CD14-positive monocyte (primary cell): Measurements from ENCODE around the gene SMNDC1. TPM values are rescaled to one million over a fixed set of nuclear protein-coding genes. Genes with fewer than 3 reads are reported as not detected.

Experiments
- DNase-seq, 3 donors: peaks; one replicate each; pipeline ENCODE4 v3.0.0-alpha.2; 2011 to 2022
- H2AFZ ChIP-seq: 2 replicates; pipeline ENCODE4 v1.6.0; 2012; ENCODE audit warnings: mild to moderate bottlenecking, low read depth, low read length, inconsistent platforms; ENCODE audit not compliant: insufficient read depth, poor library complexity, severe bottlenecking
- H3K27ac ChIP-seq, 2 donors: 1 replicate in 1 of 2; 2 replicates in 1 of 2; pipeline ENCODE4 v1.5.1; 2012 to 2013; ENCODE audit warnings: low read length in 2 of 2, control low read depth in 1 of 2, inconsistent platforms in 1 of 2, low read depth in 1 of 2, mild to moderate bottlenecking in 1 of 2
- H3K27me3 ChIP-seq, 2 donors: one replicate each; pipeline versions ENCODE4 v1.6.0 to v1.6.1; 2011 to 2013; ENCODE audit warnings: low read length in 2 of 2; ENCODE audit not compliant: control insufficient read depth in 2 of 2, insufficient read depth in 2 of 2
- H3K36me3 ChIP-seq, 2 donors: replicated peaks in 1 of 2; 1 replicate in 1 of 2; 2 replicates in 1 of 2; pipeline versions ENCODE4 v1.5.1 to v1.6.1; 2012 to 2013; ENCODE audit warnings: low read length in 2 of 2, control low read depth in 1 of 2, inconsistent platforms in 1 of 2, mild to moderate bottlenecking in 1 of 2; ENCODE audit not compliant: insufficient read depth in 2 of 2, control insufficient read depth in 1 of 2
- H3K4me1 ChIP-seq, 2 donors: 1 replicate in 1 of 2; 2 replicates in 1 of 2; pipeline versions ENCODE4 v1.5.1 to v1.6.1; 2012 to 2013; ENCODE audit warnings: low read length in 2 of 2, control low read depth in 1 of 2, inconsistent platforms in 1 of 2, mild to moderate bottlenecking in 1 of 2, moderate library complexity in 1 of 2; ENCODE audit not compliant: insufficient read depth in 2 of 2, control insufficient read depth in 1 of 2
- H3K4me2 ChIP-seq: replicated peaks from 2 replicates; pipeline ENCODE3; 2012; ENCODE audit warnings: low read length, moderate library complexity, mild to moderate bottlenecking; ENCODE audit not compliant: poor library complexity, severe bottlenecking; ENCODE audit errors: extremely low read depth
- H3K4me3 ChIP-seq, 3 experiments: fragments of 200-600 bp in 1 of 3; sonication (generic) in 1 of 3; replicated peaks in 1 of 3; 1 replicate in 2 of 3; 2 replicates in 1 of 3; pipeline ENCODE4 v1.5.1; 2011 to 2013; ENCODE audit warnings: low read length in 3 of 3, mild to moderate bottlenecking in 3 of 3, control low read depth in 2 of 3, low read depth in 2 of 3, inconsistent platforms in 1 of 3, moderate library complexity in 1 of 3
- H3K79me2 ChIP-seq: 2 replicates; pipeline ENCODE4 v1.6.0; 2012; ENCODE audit warnings: mild to moderate bottlenecking, control low read depth, inconsistent platforms, low read length, moderate library complexity; ENCODE audit not compliant: insufficient read depth
- H3K9ac ChIP-seq: 2 replicates; pipeline ENCODE4 v1.6.0; 2017; ENCODE audit warnings: low read length, mild to moderate bottlenecking; ENCODE audit not compliant: insufficient read depth, poor library complexity, severe bottlenecking
- H3K9me3 ChIP-seq, 2 donors: replicated peaks in 1 of 2; 1 replicate in 1 of 2; 2 replicates in 1 of 2; pipeline versions ENCODE4 v1.5.1 to v1.6.1; 2012 to 2013; ENCODE audit warnings: low read length in 2 of 2, control low read depth in 1 of 2; ENCODE audit not compliant: control insufficient read depth in 1 of 2, insufficient read depth in 1 of 2
- H4K20me1 ChIP-seq: 2 replicates; pipeline ENCODE4 v1.6.0; 2012; ENCODE audit warnings: mild to moderate bottlenecking, low read length, control low read depth, moderate library complexity; ENCODE audit not compliant: insufficient read depth
- H3K27ac Mint-ChIP-seq, 7 donors: one replicate each; pipeline ENCODE4 v1.8.0; 2020; ENCODE audit warnings: mild to moderate bottlenecking in 7 of 7, mixed read lengths in 7 of 7, moderate library complexity in 6 of 7, inconsistent platforms in 2 of 7
- H3K27me3 Mint-ChIP-seq, 3 donors: one replicate each; pipeline ENCODE4 v1.8.0; 2021 to 2022; ENCODE audit warnings: low read depth in 3 of 3, mild to moderate bottlenecking in 3 of 3, mixed read lengths in 3 of 3, moderate library complexity in 3 of 3, inconsistent platforms in 1 of 3
- H3K36me3 Mint-ChIP-seq, 2 donors: one replicate each; pipeline ENCODE4 v1.8.0; 2020; ENCODE audit warnings: mixed read lengths in 2 of 2, inconsistent platforms in 1 of 2, mild to moderate bottlenecking in 1 of 2
- H3K4me1 Mint-ChIP-seq: one replicate; pipeline ENCODE4 v1.8.0; 2020; ENCODE audit warnings: mild to moderate bottlenecking, mixed read lengths
- H3K4me3 Mint-ChIP-seq, 2 donors: one replicate each; pipeline ENCODE4 v1.8.0; 2020; ENCODE audit warnings: mild to moderate bottlenecking in 2 of 2, mixed read lengths in 2 of 2, moderate library complexity in 1 of 2
- H3K9me3 Mint-ChIP-seq, 7 donors: one replicate each; pipeline ENCODE4 v1.8.0; 2020 to 2022; ENCODE audit warnings: mixed read lengths in 7 of 7, mild to moderate bottlenecking in 6 of 7, moderate library complexity in 6 of 7, inconsistent platforms in 2 of 7
- WGBS: methylation state at CpG from one replicate; pipeline ENCODE4 v1.1.5; 2013; ENCODE audit warnings: missing lambda C conversion rate; ENCODE audit not compliant: insufficient coverage; 5-methylcytosine and 5-hydroxymethylcytosine counted together
- intact Hi-C, 2 donors: fragments of 100-400 bp; cut with micrococcal nuclease; formaldehyde crosslinking; loops; one replicate each; pipeline versions ENCODE4 v1.15.0 to v1.15.1; 2023
- polyA plus RNA-seq, 3 donors: library from polyadenylated mRNA; depleted of rRNA in 1 of 3; unstranded in 2 of 3; stranded (reverse) in 1 of 3; fragments of 300-500 nt in 2 of 3; fragments of >200 nt in 1 of 3; fragmentation: Illumina TruSeq in 2 of 3; gene quantifications; 1 replicate in 2 of 3; 2 replicates in 1 of 3; pipeline ENCODE4 v1.2.3, GENCODE V29; 2012 to 2021
- TF ChIP-seq, protein P1 (sequence below): fragments of 200-600 bp; IDR thresholded peaks from one replicate; pipeline ENCODE4 v1.8.0; 2022; ENCODE audit warnings: antibody characterized with exemption, mild to moderate bottlenecking

SMNDC1 gene
- polyA plus RNA-seq, 3 donors = 15.6 to 18.2 (median 16.4) TPM

DNA sequence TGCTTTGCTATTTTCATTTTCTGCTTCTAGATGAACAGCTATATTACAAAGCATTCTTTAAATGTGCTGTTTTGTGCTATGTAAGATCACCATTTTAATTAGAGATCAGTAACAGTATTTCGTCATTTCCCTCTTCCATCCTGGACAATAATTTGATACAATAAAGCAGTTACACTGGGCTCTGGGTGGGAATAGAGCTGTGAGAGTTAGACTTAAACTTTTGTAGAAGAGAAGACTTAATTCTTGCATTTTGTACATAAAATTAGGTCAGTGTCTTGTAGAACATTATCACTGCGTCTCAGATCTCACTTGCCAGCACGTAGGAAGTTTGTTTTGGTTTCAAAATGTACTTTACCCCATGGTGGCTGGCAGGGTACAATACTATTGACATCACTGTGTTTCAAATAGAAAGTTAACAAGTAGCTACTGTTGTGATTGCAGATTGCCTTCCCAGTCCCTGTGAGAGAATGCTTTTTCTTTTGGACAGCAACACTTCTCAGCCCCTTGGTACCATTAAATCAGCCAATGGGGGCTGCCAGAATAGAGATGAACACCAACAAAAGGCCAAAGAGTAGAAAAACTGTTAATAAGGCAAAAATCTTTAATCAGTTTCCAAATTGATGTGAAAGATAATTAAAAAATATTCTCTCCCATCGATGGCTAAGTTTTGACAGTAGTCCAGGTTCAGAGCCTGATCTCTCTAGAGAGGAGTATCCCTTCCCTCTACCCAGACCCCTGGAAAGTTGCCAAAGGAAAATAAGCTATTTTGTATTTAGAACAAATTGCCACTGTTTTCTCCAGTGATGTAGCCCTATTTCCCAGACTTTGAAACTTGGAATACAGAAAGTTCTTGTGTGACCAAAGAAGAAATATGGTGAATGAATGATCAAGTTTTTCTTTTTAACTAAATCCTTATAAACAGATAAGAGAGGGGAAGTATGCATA, 35.1 kb downstream of the SMNDC1 start:
- peak; percentile 7 to 8 (median 7) for DNase-seq
- peaks cover 35% of the 10 kb centered on the region for H3K79me2 ChIP-seq
- peak overlapping the region; percentile 62 for H3K4me2 ChIP-seq
- peak overlapping the region in 1 of 2 donors; percentile 76 for H3K27ac ChIP-seq
- no peaks in the 10 kb centered on the region for H3K36me3 ChIP-seq
- H3K9me3 Mint-ChIP-seq = no peaks in the 10 kb centered on the region
- H2AFZ ChIP-seq = peak overlapping the region; percentile 46
- no peaks in the 10 kb centered on the region for H4K20me1 ChIP-seq
- peak overlapping the region; percentile 42 for H3K9ac ChIP-seq
- H3K27me3 ChIP-seq = no peaks in the 10 kb centered on the region
- peaks cover 0 to 8% of the 10 kb centered on the region in 2 donors for H3K36me3 Mint-ChIP-seq
- TF ChIP-seq, protein P1, sequence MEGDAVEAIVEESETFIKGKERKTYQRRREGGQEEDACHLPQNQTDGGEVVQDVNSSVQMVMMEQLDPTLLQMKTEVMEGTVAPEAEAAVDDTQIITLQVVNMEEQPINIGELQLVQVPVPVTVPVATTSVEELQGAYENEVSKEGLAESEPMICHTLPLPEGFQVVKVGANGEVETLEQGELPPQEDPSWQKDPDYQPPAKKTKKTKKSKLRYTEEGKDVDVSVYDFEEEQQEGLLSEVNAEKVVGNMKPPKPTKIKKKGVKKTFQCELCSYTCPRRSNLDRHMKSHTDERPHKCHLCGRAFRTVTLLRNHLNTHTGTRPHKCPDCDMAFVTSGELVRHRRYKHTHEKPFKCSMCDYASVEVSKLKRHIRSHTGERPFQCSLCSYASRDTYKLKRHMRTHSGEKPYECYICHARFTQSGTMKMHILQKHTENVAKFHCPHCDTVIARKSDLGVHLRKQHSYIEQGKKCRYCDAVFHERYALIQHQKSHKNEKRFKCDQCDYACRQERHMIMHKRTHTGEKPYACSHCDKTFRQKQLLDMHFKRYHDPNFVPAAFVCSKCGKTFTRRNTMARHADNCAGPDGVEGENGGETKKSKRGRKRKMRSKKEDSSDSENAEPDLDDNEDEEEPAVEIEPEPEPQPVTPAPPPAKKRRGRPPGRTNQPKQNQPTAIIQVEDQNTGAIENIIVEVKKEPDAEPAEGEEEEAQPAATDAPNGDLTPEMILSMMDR = no peak
- peaks cover 31 to 35% of the 10 kb centered on the region in 2 donors for H3K4me1 ChIP-seq
- peak overlapping the region; percentile 42 to 92 (median 68) for H3K4me3 ChIP-seq
- WGBS = 0% methylated on average over 2 of the region's 4 CpGs
- H3K4me3 Mint-ChIP-seq = peak overlapping the region; percentile 79 to 93
- no peaks in the 10 kb centered on the region for H3K9me3 ChIP-seq
- H3K27ac Mint-ChIP-seq = peak overlapping the region; percentile 54 to 94 (median 85)
- H3K4me1 Mint-ChIP-seq = peaks cover 42% of the 10 kb centered on the region
- H3K27me3 Mint-ChIP-seq = no peaks in the 10 kb centered on the region
- intact Hi-C loops = loop anchor here (5.0 kb wide), 3 partner anchors 42 to 127 kb away; partner anchors contain the start of gene MXI1 (in 1 of the 2)

DNA sequence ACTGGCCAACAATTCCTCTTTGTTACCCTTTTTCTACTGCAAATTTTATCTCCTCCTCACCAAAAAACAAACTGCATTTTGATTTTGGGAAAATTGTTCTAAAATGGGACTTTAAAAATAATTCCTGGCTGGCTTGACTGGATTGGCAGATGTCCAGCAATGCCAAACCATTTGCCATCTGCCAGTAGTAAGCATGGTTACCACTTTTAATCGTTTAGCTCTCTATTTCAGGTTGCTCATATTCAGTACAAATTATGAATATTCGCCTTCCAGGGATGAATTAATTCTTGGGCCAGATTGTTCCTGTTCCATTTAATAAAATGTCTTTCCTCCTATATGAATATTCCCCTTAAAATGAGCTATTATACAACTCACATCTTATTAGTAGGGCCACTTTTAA, 35.7 kb downstream of the SMNDC1 start:
- peak overlapping the region; percentile 42 to 92 (median 68) for H3K4me3 ChIP-seq
- Mint-ChIP-seq H3K9me3 (no peaks in the 10 kb centered on the region), H3K4me1 (peaks cover 35% of the 10 kb centered on the region), H3K36me3 (peaks cover 3 to 9% of the 10 kb centered on the region in 2 donors), H3K27me3 (no peaks in the 10 kb centered on the region), H3K27ac (peak overlapping the region in 6 of 7 donors; percentile 54 to 94 (median 88)), H3K4me3 (peak overlapping the region; percentile 79 to 93)
- H3K9me3 ChIP-seq = no peaks in the 10 kb centered on the region
- WGBS = no CpG with 5 or more reads among the region's 2 CpGs
- peaks cover 24 to 28% of the 10 kb centered on the region in 2 donors for H3K4me1 ChIP-seq
- no peaks in the 10 kb centered on the region for H3K36me3 ChIP-seq
- H3K4me2 ChIP-seq = peak overlapping the region; percentile 62
- H4K20me1 ChIP-seq = no peaks in the 10 kb centered on the region
- peak overlapping the region; percentile 42 for H3K9ac ChIP-seq
- H3K27ac ChIP-seq = peak overlapping the region in 1 of 2 donors; percentile 76
- intact Hi-C loops = no loop called here
- H3K79me2 ChIP-seq = peaks cover 31% of the 10 kb centered on the region
- peak overlapping the region; percentile 46 for H2AFZ ChIP-seq
- H3K27me3 ChIP-seq = no peaks in the 10 kb centered on the region
- DNase-seq = no peak
- TF ChIP-seq, protein P1 = no peak
